Measurements from ENCODE around the gene EGR4.

GRCh38 chr2:73257021-73257420 lies 36.3 kb downstream of the EGR4 start:
- TF ChIP-seq, protein P1, sequence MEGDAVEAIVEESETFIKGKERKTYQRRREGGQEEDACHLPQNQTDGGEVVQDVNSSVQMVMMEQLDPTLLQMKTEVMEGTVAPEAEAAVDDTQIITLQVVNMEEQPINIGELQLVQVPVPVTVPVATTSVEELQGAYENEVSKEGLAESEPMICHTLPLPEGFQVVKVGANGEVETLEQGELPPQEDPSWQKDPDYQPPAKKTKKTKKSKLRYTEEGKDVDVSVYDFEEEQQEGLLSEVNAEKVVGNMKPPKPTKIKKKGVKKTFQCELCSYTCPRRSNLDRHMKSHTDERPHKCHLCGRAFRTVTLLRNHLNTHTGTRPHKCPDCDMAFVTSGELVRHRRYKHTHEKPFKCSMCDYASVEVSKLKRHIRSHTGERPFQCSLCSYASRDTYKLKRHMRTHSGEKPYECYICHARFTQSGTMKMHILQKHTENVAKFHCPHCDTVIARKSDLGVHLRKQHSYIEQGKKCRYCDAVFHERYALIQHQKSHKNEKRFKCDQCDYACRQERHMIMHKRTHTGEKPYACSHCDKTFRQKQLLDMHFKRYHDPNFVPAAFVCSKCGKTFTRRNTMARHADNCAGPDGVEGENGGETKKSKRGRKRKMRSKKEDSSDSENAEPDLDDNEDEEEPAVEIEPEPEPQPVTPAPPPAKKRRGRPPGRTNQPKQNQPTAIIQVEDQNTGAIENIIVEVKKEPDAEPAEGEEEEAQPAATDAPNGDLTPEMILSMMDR (IDR thresholded peaks at IDR 0.05) = no peak
- no peak for TF ChIP-seq POLR2A (IDR thresholded peaks at IDR 0.05)
- no peak for TF ChIP-seq POLR2AphosphoS5 (IDR thresholded peaks at IDR 0.05)
